Epidermal melanocyte (primary cell): Measurements from ENCODE around the gene WDR82.

Experiments used
- DNase-seq: peaks from one replicate; pipeline ENCODE4 v3.0.0; 2011; ENCODE audit warnings: low spot score; ENCODE audit not compliant: insufficient read length

Gene WDR82

GRCh38 chr3:52205727-52206372, 72.6 kb downstream of the WDR82 start:
- DNase-seq, result no peak
